Stimulated activated CD4-positive, alpha-beta T cell treated with anti-CD3 and anti-CD28 coated beads, Interleukin-1b, Interleukin-23, amount 100 ng/mL, for 48 hours (primary cell): ENCODE results near the gene LBR.

ENCODE experiments used
- DNase-seq: peaks from one replicate; pipeline ENCODE4 v3.0.0-alpha.2; 2020

LBR gene

GRCh38 chr1:225462714-225463574 lies 35.1 kb upstream of the LBR start:
- DNase-seq: no peak

GRCh38 chr1:225462429-225462713 lies 34.5 kb upstream of the LBR start:
- DNase-seq: no peak

DNA sequence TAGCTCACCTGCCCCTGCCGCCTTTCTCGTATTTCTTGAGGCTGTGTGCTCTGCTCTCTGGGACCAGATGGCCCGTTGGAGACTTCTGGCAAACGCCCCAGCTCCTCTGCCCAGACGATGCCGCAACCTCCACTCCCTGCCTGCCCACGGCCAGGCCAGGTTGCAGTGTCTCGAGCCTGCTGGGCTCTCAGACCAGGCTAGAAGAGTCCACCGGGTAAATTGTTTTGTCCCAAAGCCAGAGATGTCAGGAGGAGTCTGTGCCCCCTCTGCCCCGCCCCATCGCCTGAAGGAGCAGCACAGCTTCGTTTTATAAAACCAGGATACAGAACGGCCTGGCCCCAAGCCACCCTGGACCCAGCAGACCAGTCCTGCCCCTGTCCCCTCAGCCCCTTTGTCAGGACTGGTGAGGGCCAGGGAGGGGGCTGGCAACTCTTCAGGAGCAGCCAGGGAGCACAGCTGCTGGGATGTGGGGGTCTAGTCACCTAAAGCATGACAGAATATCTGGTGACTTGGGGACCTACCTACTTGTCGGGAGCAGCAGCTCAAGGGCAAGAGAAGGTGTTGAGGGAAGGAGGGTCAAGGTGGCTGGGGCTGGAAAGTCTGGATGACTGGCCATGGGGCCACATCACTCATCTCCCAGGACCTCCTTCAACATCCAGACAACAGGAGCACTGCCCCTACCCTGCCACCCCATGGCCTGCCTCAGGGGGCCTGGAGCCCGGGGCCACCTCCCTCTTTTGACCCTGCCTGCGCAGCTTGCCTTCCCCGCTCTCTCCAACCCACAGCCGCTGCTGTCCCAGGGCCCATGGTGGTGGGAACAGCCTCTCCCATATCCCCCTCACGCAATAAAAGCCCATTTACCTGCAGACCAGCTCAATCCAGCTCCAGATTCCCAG lies 33.9 kb upstream of the LBR start:
- no peak for DNase-seq

DNA sequence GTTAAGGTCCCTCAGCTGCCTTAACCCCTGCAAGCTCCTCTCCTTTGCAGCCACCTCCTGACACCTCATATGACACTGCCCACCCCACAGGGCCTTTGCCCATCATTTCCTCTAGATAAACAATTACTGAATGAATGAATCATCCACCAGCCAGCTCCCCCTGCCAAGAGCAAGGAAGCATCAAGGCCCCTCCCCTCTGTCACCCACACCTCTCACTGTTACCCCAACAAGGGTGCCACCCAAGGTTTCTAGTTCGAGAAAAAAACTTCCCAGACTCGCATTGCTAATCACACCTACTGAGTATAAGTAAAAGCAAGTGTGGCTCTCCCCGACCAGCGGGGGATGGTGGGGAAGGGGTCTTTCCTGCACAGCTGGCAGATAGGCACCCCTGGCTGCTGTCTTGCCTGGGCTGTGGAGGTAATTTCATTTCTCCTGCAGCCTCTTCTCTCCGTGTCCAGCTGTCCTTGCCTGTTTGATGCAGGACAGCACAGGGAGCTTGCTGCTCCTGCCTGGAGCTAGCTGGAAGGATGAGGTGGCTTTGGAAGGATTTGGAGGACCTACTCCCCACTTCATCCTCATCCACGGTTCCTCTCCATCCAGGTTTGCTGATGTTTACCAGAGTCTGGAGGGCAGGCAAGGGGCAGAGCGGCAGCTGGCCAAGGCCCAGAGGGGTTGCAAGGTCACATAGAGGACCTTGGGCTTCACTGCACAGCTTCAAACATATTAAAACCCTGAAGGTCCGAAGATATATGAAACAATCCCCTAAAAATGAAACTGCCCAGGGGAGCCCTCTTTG lies 33.1 kb upstream of the LBR start:
- DNase-seq: peak; percentile 54

- no peak for DNase-seq
Measured at GRCh38 chr1:225460021-225460736, 32.3 kb upstream of the LBR start.

DNA sequence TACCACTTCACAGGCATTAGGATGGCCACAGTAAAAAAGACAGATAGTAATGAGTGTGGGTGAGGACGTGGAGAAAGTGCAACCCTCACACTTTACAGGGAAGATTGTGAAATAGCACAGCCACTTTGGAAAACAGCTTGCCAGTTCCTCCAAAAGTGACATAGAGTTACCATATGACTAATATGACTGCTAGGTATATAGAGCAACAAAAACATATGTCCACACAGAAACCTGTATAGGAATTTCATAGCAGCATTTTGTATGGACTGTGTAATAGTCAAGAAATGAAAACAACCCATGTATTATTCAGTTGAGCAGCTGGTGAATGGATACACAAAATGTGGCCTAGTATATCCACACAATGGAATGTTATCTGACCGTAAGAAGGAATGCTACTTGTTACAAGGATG lies 30.4 kb upstream of the LBR start:
- DNase-seq: no peak

- DNase-seq: peak; percentile 88
Measured at GRCh38 chr1:225454733-225455132, 26.9 kb upstream of the LBR start.

GRCh38 chr1:225453797-225454648 lies 26.2 kb upstream of the LBR start:
- no peak for DNase-seq

- DNase-seq: no peak
Measured at GRCh38 chr1:225451840-225452515, 24.1 kb upstream of the LBR start.

- DNase-seq: no peak
Measured at GRCh38 chr1:225451340-225451739, 23.5 kb upstream of the LBR start.

GRCh38 chr1:225450491-225451191 lies 22.8 kb upstream of the LBR start:
- DNase-seq: peak; percentile 40

GRCh38 chr1:225449774-225450173 lies 21.9 kb upstream of the LBR start:
- DNase-seq: no peak

DNA sequence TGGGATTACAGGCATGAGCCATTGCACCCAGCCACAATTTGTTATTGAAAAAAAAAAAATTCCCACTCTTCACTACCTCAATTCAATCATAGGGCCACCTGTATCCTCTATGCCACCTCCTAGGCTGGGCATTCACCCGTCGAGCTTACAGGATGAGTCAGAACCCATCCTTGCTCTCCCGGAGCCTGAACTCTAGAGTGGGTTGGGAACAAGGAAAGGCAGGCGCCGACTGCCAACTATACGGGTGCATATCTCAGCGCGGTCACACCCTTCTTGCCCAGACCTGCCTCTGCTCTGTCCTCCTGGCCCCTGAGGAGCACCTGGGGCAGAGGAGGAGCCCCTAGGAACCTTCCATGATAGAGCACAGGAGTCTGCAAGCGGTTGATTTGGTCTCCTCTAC lies 21.4 kb upstream of the LBR start:
- no peak for DNase-seq

GRCh38 chr1:225448146-225448805 lies 20.4 kb upstream of the LBR start:
- DNase-seq: no peak

DNA sequence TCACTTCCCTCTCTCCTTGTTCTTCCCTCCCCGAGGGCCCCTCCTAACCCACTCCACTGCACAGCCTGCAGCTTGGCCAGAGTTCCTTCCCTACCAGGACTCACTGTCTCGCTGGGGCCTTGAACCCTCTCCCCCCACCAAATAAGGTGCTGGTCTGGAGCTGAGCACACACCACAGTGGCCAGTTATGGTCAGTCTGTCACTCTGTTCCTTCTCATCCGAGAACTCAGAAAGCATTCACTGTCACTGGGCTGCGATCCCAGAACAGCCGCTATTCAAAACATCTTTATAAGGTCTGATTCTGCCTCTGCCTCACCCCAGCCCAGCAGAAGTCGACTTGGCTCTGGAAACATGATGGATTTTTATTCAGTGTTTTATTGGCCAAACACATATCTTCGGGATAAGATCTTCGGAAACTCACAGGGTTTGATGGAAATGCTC lies 19.8 kb upstream of the LBR start:
- no peak for DNase-seq

DNA sequence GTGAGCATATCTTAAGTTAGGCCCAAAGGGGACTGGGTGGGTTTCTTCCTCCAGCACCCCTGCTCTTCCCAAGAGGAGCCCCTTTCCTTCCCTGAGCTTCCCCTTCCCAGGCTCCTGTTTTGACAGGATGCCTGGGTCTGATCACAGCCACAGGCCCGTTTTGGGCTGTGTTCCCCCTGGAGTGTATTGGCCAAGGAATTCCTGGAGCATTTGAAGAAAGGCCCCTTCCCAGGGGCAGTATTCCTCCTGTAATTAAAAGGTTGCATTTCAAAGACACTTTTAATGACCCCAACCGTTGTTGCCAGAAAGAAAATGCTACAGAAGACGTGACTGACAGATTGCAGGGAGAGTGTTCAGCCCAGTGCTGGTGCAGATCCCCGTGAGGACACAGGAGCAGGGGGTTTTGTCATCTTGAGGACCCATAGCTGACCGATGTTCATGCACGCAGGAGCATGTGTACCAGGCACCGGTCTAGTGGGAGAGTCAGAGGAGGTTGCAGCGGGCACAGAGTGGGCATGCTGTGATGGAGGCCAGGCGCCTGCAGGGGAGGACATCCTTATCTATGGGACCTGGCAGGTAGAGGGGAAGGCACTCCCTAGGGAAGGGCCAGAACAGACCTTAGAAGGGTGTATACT lies 19.3 kb upstream of the LBR start:
- no peak for DNase-seq

GRCh38 chr1:225446595-225446960 lies 18.7 kb upstream of the LBR start:
- DNase-seq: no peak

DNA sequence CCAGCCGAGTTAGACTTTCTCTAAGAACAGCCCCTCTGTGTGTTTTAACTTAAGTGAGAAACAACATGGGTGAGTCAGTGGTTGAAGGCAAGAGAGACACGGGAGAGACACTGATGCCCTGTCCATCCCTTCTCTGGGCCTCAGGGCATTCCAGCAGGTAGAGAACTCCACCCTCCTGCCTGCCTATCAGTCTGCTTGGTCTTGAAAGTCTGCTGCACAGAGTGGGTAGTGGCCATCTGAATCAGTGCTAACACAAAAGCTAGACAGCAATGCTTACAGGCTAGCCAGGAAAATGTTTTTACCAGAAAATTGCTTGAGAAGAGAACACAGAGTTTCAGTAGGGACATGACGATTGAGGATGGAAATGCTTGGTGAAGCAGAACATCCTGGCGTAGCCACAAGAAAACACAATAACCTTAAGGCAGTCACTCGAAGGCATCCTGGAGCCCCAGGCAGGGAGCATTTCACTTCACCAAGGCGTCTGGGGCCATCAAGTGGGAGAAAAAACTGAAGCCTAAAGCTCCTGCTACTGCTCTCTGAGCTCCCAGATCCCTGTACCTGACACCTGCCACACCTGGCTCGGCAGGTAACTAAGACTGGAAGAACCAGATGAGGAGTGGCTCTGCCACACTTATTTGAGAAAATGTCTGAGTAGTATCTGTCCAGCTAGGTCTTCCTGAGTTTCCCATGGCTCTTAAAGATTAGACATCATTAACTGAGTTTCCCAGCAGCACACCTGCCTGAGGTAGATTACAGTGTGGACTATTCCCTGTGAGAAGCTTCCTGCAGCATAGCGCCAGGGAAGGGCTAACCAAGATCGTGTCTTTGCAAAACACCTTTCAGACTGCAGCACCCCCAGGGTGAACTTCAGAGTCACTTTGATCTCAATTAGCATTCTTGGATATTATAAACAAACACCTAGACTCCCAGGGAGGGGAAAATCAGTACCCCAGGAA lies 18.1 kb upstream of the LBR start:
- DNase-seq: no peak
